GM21515 (cell line): ENCODE measurements around the gene KCNJ1.

Source experiments
- ATAC-seq: cut with Tn5 transposase; IDR thresholded peaks from one replicate; pipeline ENCODE4 v1.9.1; 2021; ENCODE audit not compliant: unreplicated experiment

KCNJ1 gene

GRCh38 chr11:128854841-128855240 lies 12.3 kb downstream of the KCNJ1 start:
- ATAC-seq = no peak

- ATAC-seq = no peak
These were observed 13.5 kb downstream of the KCNJ1 start for GRCh38 chr11:128853559-128853958.

GRCh38 chr11:128852327-128853023 lies 14.6 kb downstream of the KCNJ1 start:
- no peak for ATAC-seq

- ATAC-seq = peak; percentile 80
These were observed 18.2 kb downstream of the KCNJ1 start for GRCh38 chr11:128848815-128849455.

- ATAC-seq = no peak
These were observed 20.1 kb downstream of the KCNJ1 start for GRCh38 chr11:128846985-128847384.

GRCh38 chr11:128845334-128845780 lies 21.7 kb downstream of the KCNJ1 start:
- no peak for ATAC-seq

GRCh38 chr11:128843198-128843785 lies 23.8 kb downstream of the KCNJ1 start:
- ATAC-seq = no peak

GRCh38 chr11:128841461-128842072 lies 25.5 kb downstream of the KCNJ1 start:
- ATAC-seq = no peak

GRCh38 chr11:128840783-128841182 lies 26.3 kb downstream of the KCNJ1 start:
- ATAC-seq = peak; percentile 42

GRCh38 chr11:128840137-128840536 lies 27.0 kb downstream of the KCNJ1 start:
- ATAC-seq = no peak

GRCh38 chr11:128839081-128839480 lies 28.0 kb downstream of the KCNJ1 start:
- ATAC-seq = no peak

- no peak for ATAC-seq
These were observed 29.5 kb downstream of the KCNJ1 start for GRCh38 chr11:128837627-128838026.

- ATAC-seq = no peak
These were observed 31.2 kb downstream of the KCNJ1 start for GRCh38 chr11:128835741-128836430.

GRCh38 chr11:128834157-128834556 lies 32.9 kb downstream of the KCNJ1 start:
- no peak for ATAC-seq

- ATAC-seq = peak; percentile 59
These were observed 35.0 kb downstream of the KCNJ1 start for GRCh38 chr11:128832121-128832497.

GRCh38 chr11:128831174-128832120 lies 35.6 kb downstream of the KCNJ1 start:
- peak; percentile 84 for ATAC-seq

- peak; percentile 30 for ATAC-seq
These were observed 36.6 kb downstream of the KCNJ1 start for GRCh38 chr11:128830290-128831173.

- no peak for ATAC-seq
These were observed 38.7 kb downstream of the KCNJ1 start for GRCh38 chr11:128828350-128828749.
